HG02884 (cell line): ENCODE measurements around the gene RGL2.
"Not testable (repeated sequence)": the region's sequence is repeated elsewhere in the genome, so short reads cannot be mapped to it uniquely, and the experiment has no call there.

ENCODE experiments used
- ATAC-seq: cut with Tn5 transposase; IDR thresholded peaks from one replicate; pipeline ENCODE4 v1.9.1; 2021; ENCODE audit warnings: mild to moderate bottlenecking, moderate library complexity; ENCODE audit not compliant: unreplicated experiment

The RGL2 gene

GRCh38 chr6:33296797-33297405 is 1.8 kb downstream of the RGL2 start:
- no peak for ATAC-seq

GRCh38 chr6:33295621-33296369 is 2.9 kb downstream of the RGL2 start:
- no peak for ATAC-seq

GRCh38 chr6:33294086-33294823 is 4.5 kb downstream of the RGL2 start:
- ATAC-seq, result no peak

GRCh38 chr6:33292996-33293682 is 5.6 kb downstream of the RGL2 start:
- no peak for ATAC-seq

- ATAC-seq, result no peak
These were observed 8.3 kb downstream of the RGL2 start for GRCh38 chr6:33290459-33290858.

GRCh38 chr6:33289784-33290315 is 8.9 kb downstream of the RGL2 start:
- no peak for ATAC-seq

GRCh38 chr6:33288921-33289783 is 9.6 kb downstream of the RGL2 start, which contains the start of the genes PFDN6 and WDR46:
Gene PFDN6, plus strand, starts transcription at chr6:33289601. Its CDS starts 256 bp downstream, at chr6:33289857.
Gene WDR46, minus strand, starts transcription at chr6:33289239. Its CDS starts 69 bp downstream, at chr6:33289170.
- peak; percentile 79 for ATAC-seq

- no peak for ATAC-seq
These were observed 10.4 kb downstream of the RGL2 start for GRCh38 chr6:33288141-33288920.

- ATAC-seq, result no peak
These were observed 11.5 kb downstream of the RGL2 start for GRCh38 chr6:33286946-33287914.

DNA sequence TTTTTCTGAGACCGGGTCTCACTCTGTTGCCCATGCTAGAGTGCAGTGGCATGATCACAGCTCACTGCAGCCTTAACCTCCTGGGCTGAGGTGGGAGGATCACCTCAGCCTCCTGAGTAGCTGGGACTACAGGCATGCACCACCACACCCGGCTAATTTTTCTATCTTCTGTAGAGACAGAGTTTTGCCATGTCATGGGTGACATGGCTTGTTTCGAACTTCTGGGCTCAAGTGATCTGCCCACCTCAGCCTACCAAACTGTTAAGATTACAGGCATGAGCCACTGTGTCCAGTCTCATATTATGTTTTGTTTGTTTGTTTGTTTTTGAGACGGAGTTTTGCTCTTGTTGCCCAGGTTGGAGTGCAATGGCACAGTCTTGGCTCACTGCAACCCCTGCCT is 13.5 kb downstream of the RGL2 start:
- ATAC-seq, result not testable (repeated sequence)

GRCh38 chr6:33280539-33280938 is 18.2 kb downstream of the RGL2 start:
- ATAC-seq, result no peak

DNA sequence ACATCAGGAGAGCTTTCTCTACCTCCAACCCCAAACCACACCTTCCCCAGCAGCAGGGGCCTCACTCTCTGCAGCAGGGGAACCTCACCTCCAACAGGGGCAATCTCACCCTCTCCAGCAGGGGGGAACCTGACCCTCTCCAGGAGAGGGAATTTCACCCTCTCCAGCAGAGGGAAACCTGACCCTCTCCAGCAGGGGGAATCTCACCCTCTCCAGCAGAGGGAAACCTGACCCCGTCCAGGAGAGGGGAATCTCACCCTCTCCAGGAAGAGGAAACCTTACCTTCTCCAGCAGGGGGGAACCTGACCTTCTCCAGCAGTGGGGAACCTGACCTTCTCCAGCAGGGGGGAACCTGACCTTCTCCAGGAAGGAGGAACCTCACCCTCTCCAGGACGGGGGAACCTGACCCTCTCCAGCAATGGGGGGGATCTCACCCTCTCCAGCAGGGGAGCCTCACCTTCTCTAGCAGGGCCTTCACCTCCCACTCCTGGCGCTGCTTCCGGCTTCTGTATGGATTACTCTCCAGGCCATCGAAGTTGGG is 18.7 kb downstream of the RGL2 start:
- no peak for ATAC-seq

DNA sequence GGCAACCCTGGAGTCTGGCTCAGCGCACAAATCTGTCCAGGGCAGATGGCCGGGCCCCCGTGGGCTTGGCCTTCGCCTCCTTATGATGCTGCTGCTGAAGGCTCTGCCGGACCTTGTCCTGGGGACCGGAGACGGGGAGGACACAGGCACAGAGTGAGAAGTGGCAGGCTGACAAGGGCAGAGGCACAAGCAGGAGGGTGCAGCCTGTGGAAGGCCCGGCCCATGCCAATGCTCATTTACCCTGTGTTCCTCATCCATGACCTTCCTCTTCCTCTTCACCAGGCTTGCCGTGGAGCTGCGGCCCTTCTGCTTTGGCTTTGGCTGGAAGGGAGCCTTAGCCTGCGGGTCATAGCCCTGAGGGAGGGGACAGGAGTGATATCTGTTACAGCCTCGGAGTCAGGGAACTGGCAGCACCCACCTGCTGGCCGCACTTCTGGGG is 19.5 kb downstream of the RGL2 start:
- no peak for ATAC-seq

- ATAC-seq, result no peak
These were observed 19.9 kb downstream of the RGL2 start for GRCh38 chr6:33278810-33279209.

- ATAC-seq, result no peak
These were observed 20.4 kb downstream of the RGL2 start for GRCh38 chr6:33278392-33278741.

- ATAC-seq, result no peak
These were observed 20.9 kb downstream of the RGL2 start for GRCh38 chr6:33277663-33278391.
